Activated T-helper 1 cell treated with Interleukin-2 at 50 U/mL for 16 hours (primary cell): Measurements from ENCODE around the gene NIPBL.
"Not testable (repeated sequence)": the region's sequence is repeated elsewhere in the genome, so short reads cannot be mapped to it uniquely, and the experiment has no call there.

Experiments
- DNase-seq: peaks from one replicate; pipeline ENCODE4 v3.0.0-alpha.2; 2020; ENCODE audit warnings: low read depth

NIPBL gene

GRCh38 chr5:36949593-36949992 is 73.0 kb downstream of the NIPBL start:
- DNase-seq: no peak

- DNase-seq: no peak
Measured at GRCh38 chr5:36950586-36951457, 74.3 kb downstream of the NIPBL start.

GRCh38 chr5:36953043-36953442 is 76.5 kb downstream of the NIPBL start:
- DNase-seq: no peak

- DNase-seq: no peak
Measured at GRCh38 chr5:36957953-36958537, 81.5 kb downstream of the NIPBL start.

GRCh38 chr5:36958612-36959011 is 82.0 kb downstream of the NIPBL start:
- no peak for DNase-seq

GRCh38 chr5:36965179-36965578 is 88.6 kb downstream of the NIPBL start:
- no peak for DNase-seq

GRCh38 chr5:36969700-36970395 is 93.3 kb downstream of the NIPBL start:
- no peak for DNase-seq

- no peak for DNase-seq
Measured at GRCh38 chr5:36978196-36978595, 101.6 kb downstream of the NIPBL start.

- DNase-seq: no peak
Measured at GRCh38 chr5:36982146-36982545, 105.6 kb downstream of the NIPBL start.

- DNase-seq: no peak
Measured at GRCh38 chr5:36985387-36985786, 108.8 kb downstream of the NIPBL start.

GRCh38 chr5:36988396-36988795 is 111.8 kb downstream of the NIPBL start:
- DNase-seq: no peak

- no peak for DNase-seq
Measured at GRCh38 chr5:36998578-36998977, 122.0 kb downstream of the NIPBL start.

GRCh38 chr5:37002176-37002751 is 125.7 kb downstream of the NIPBL start:
- DNase-seq: no peak

- DNase-seq: no peak
Measured at GRCh38 chr5:37005252-37005651, 128.7 kb downstream of the NIPBL start.

- no peak for DNase-seq
Measured at GRCh38 chr5:37005946-37006540, 129.5 kb downstream of the NIPBL start.

GRCh38 chr5:37013181-37013580 is 136.6 kb downstream of the NIPBL start:
- not testable (repeated sequence) for DNase-seq

- DNase-seq: no peak
Measured at GRCh38 chr5:37014321-37014720, 137.8 kb downstream of the NIPBL start.

GRCh38 chr5:37015795-37016666 is 139.5 kb downstream of the NIPBL start:
- no peak for DNase-seq

GRCh38 chr5:37028910-37029309 is 152.3 kb downstream of the NIPBL start:
- no peak for DNase-seq

- no peak for DNase-seq
Measured at GRCh38 chr5:37029436-37029835, 152.9 kb downstream of the NIPBL start.

GRCh38 chr5:37034955-37035354 is 158.4 kb downstream of the NIPBL start:
- no peak for DNase-seq
